ENCODE results near the gene CLK2. TPM values are rescaled to one million over a fixed set of nuclear protein-coding genes. Genes with fewer than 3 reads are reported as not detected.

Gene CLK2
- total and polyA plus RNA-seq, 10 donors, result 38.6 to 89.9 (median 74.6) TPM

DNA sequence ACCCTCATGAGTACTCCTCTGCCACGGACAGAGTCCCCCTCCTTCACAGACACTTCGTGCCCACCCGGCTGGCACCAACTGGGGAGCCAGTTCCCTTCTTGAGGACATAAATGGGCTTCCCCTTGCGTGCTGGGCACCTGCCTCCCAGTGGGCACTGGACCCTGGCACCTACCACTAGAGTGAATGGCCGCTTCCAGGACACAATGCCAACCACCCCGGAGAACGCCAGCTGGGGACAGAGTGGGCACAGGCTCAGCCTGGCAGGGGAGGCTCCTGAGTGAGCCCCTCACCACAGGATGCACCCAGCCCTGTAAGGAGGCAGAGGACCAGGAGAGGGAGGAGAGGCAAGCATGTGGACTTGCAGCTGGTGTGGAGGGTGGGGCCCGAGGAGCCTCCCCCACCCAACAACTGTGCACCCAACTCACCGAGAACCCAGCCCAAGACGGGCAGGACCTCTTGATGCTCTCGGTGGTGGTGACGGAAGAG lies 19.0 kb downstream of the CLK2 start:
- TF ChIP-seq, protein P1, sequence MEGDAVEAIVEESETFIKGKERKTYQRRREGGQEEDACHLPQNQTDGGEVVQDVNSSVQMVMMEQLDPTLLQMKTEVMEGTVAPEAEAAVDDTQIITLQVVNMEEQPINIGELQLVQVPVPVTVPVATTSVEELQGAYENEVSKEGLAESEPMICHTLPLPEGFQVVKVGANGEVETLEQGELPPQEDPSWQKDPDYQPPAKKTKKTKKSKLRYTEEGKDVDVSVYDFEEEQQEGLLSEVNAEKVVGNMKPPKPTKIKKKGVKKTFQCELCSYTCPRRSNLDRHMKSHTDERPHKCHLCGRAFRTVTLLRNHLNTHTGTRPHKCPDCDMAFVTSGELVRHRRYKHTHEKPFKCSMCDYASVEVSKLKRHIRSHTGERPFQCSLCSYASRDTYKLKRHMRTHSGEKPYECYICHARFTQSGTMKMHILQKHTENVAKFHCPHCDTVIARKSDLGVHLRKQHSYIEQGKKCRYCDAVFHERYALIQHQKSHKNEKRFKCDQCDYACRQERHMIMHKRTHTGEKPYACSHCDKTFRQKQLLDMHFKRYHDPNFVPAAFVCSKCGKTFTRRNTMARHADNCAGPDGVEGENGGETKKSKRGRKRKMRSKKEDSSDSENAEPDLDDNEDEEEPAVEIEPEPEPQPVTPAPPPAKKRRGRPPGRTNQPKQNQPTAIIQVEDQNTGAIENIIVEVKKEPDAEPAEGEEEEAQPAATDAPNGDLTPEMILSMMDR (IDR thresholded peaks at IDR 0.05 in 8 of 11, conservative IDR thresholded peaks at IDR 0.05 in 3 of 11), result no peak
- TF ChIP-seq POLR2AphosphoS5 (IDR thresholded peaks at IDR 0.05), result no peak
- no peak for TF ChIP-seq POLR2A (IDR thresholded peaks at IDR 0.05)
- WGBS, 5 donors, result 49 to 84% (median 57%) methylated on average over 6 to 12 of the region's 12 CpGs
- Histone ChIP-seq H3K9me3 (no peaks in the 10 kb centered on the region), H3K4me3 (peak overlapping the region; percentile 62 to 94 (median 72)), H3K27me3 (replicated peaks in 1 of 7) (no peaks in the 10 kb centered on the region), H3K36me3 (peaks cover 0 to 34% (median 19%) of the 10 kb centered on the region in 6 donors), H3K27ac (peak overlapping the region in 6 of 8 donors; percentile 89 to 95 (median 94)), H3K4me1 (peaks cover 24 to 55% (median 39%) of the 10 kb centered on the region in 6 donors)
- intact Hi-C loops (cut with DNase I; ENCODE audit: low total_unique reads), result loop anchor here (5.0 kb wide), 1 partner anchor 338 kb away; no protein-coding TSS in a partner anchor
- DNase-seq, result no peak

DNA sequence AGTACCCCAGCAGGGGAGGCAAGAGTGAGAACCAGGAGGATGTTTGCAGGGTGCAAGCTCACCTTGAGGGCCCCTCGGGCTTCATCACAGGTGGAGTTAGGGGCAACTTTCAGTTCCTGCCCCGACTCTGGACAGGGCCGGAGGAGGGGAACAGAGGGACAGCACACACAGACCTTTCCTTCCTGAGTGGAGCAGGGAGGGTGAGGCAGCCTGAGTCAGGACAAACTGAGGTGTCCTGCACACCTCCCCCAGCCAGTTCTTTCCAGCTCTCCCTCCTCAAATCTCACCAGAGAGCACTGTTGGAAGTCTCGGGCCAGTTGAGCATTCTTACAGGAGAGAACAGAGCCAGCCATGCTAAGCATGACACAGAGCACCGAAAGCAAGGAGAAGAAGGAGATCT lies 19.5 kb downstream of the CLK2 start:
- TF ChIP-seq, protein P1 (IDR thresholded peaks at IDR 0.05 in 8 of 11, conservative IDR thresholded peaks at IDR 0.05 in 3 of 11), result no peak
- TF ChIP-seq POLR2A (IDR thresholded peaks at IDR 0.05) (no peak), POLR2AphosphoS5 (IDR thresholded peaks at IDR 0.05) (no peak)
- Histone ChIP-seq H3K27ac (no peak overlapping the region), H3K9me3 (no peaks in the 10 kb centered on the region), H3K27me3 (replicated peaks in 1 of 7) (no peaks in the 10 kb centered on the region), H3K4me1 (peaks cover 24 to 55% (median 39%) of the 10 kb centered on the region in 6 donors), H3K4me3 (peak overlapping the region in 3 of 8 donors; percentile 73 to 94 (median 80)), H3K36me3 (peaks cover 0 to 33% (median 19%) of the 10 kb centered on the region in 6 donors)
- DNase-seq, result no peak
- WGBS, 5 donors, result 67 to 84% (median 71%) methylated on average over 5 of the region's 5 CpGs
- intact Hi-C loops (cut with DNase I; ENCODE audit: low total_unique reads), result loop anchor here (5.0 kb wide), 1 partner anchor 339 kb away; no protein-coding TSS in a partner anchor

DNA sequence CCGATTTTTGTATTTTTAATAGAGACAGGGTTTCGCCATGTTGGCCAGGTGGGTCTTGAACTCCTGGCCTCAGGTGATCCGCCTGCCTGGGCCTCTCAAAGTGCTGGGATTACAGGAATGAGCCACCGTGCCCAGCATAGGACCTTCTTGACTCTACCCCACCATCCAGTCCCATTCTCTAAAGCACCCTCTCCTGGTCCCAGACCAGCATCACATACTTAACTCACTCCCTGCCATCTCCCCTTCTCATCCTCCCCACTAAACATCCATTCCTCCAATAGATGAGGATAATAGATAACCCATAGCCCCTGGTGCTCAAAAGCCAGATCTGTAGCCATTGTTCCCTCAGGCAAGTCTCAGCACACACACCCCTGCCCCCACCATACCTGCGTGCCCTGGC lies 20.1 kb downstream of the CLK2 start:
- 84 to 94% (median 89%) methylated on average over 5 of the region's 5 CpGs for WGBS, 5 donors
- H3K4me1 ChIP-seq, result peaks cover 24 to 55% (median 39%) of the 10 kb centered on the region in 6 donors
- no peaks in the 10 kb centered on the region for H3K9me3 ChIP-seq
- peaks cover 0 to 33% (median 15%) of the 10 kb centered on the region in 6 donors for H3K36me3 ChIP-seq
- H3K27me3 ChIP-seq (replicated peaks in 1 of 7), result no peaks in the 10 kb centered on the region
- peak; percentile 30 for DNase-seq
- no peak overlapping the region for H3K4me3 ChIP-seq
- intact Hi-C loops (cut with DNase I; ENCODE audit: low total_unique reads), result loop anchor here (5.0 kb wide), 1 partner anchor 339 kb away; no protein-coding TSS in a partner anchor
- H3K27ac ChIP-seq, result no peak overlapping the region
- no peak for TF ChIP-seq POLR2AphosphoS5 (IDR thresholded peaks at IDR 0.05)
- TF ChIP-seq, protein P1 (IDR thresholded peaks at IDR 0.05 in 8 of 11, conservative IDR thresholded peaks at IDR 0.05 in 3 of 11), result no peak
- TF ChIP-seq POLR2A (IDR thresholded peaks at IDR 0.05), result no peak

DNA sequence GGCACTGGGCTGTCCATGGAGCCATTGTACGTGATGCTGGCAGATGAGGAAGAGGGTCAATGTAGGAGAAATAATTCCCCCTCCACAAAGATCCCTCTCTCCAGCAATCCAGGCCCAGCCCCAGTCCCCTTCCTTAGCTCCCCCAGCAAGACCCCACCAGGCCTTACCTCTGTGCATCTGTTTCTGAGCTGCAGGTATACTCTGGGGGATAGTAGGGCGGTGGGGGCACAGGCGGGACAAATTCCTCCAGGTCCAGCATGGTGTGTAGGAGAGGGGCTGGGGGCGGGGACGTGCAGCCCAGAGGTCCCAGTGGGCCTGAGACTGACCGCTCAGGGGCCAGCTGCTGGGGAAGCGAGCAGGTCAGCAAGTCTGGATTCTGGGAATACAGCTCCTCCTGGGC lies 21.7 kb downstream of the CLK2 start:
- H3K4me3 ChIP-seq, result no peak overlapping the region
- no peaks in the 10 kb centered on the region for H3K9me3 ChIP-seq
- WGBS, 5 donors, result 82 to 95% (median 88%) methylated on average over 4 to 7 of the region's 7 CpGs
- peaks cover 24 to 53% (median 38%) of the 10 kb centered on the region in 6 donors for H3K4me1 ChIP-seq
- H3K27me3 ChIP-seq (replicated peaks in 1 of 7), result no peaks in the 10 kb centered on the region
- DNase-seq, result peak; percentile 71
- H3K36me3 ChIP-seq, result peaks cover 0 to 30% (median 5%) of the 10 kb centered on the region in 6 donors
- TF ChIP-seq POLR2AphosphoS5 (IDR thresholded peaks at IDR 0.05), result no peak
- TF ChIP-seq, protein P1 (IDR thresholded peaks at IDR 0.05 in 8 of 11, conservative IDR thresholded peaks at IDR 0.05 in 3 of 11), result no peak
- no peak for TF ChIP-seq POLR2A (IDR thresholded peaks at IDR 0.05)
- intact Hi-C loops (cut with DNase I; ENCODE audit: low total_unique reads), result loop anchor here (5.0 kb wide), 1 partner anchor 341 kb away; no protein-coding TSS in a partner anchor
- peak overlapping the region in 3 of 8 donors; percentile 64 to 79 (median 65) for H3K27ac ChIP-seq
